HAP-1 (cell line): Measurements from ENCODE around the gene FKBP10.

ENCODE experiments used
- DNase-seq, 2 experiments: peaks; one replicate each; pipeline ENCODE4 v3.0.0-alpha.2; 2016 to 2020; ENCODE audit warnings: low spot score in 2 of 2
- H3K27me3 ChIP-seq: fragments of 250-450 bp; sonication (Bioruptor Pico); 2 replicates; pipeline ENCODE4 v1.5.1; 2020; ENCODE audit warnings: low read depth, mild to moderate bottlenecking, moderate library complexity
- H3K36me3 ChIP-seq: fragments of 250-450 bp; sonication (Bioruptor Pico); replicated peaks from 2 replicates; pipeline ENCODE4 v1.5.1; 2020; ENCODE audit warnings: mild to moderate bottlenecking
- H3K4me1 ChIP-seq: fragments of 250-450 bp; sonication (Bioruptor Pico); 2 replicates; pipeline ENCODE4 v1.5.1; 2020; ENCODE audit warnings: mild to moderate bottlenecking
- H3K4me3 ChIP-seq: fragments of 250-450 bp; sonication (Bioruptor Pico); 2 replicates; pipeline ENCODE4 v1.5.1; 2020; ENCODE audit warnings: mild to moderate bottlenecking, moderate library complexity
- H3K9me3 ChIP-seq: fragments of 250-450 bp; sonication (Bioruptor Pico); 2 replicates; pipeline ENCODE4 v1.5.1; 2020; ENCODE audit warnings: mild to moderate bottlenecking, moderate library complexity
- in situ Hi-C: fragments of 300-500 bp; cut with MboI; formaldehyde crosslinking; loops from 3 replicates; pipeline ENCODE4 v1.14.3; 2020; ENCODE audit warnings: low sequenced_read_pairs, inconsistent platforms, mixed read lengths

Gene FKBP10

DNA sequence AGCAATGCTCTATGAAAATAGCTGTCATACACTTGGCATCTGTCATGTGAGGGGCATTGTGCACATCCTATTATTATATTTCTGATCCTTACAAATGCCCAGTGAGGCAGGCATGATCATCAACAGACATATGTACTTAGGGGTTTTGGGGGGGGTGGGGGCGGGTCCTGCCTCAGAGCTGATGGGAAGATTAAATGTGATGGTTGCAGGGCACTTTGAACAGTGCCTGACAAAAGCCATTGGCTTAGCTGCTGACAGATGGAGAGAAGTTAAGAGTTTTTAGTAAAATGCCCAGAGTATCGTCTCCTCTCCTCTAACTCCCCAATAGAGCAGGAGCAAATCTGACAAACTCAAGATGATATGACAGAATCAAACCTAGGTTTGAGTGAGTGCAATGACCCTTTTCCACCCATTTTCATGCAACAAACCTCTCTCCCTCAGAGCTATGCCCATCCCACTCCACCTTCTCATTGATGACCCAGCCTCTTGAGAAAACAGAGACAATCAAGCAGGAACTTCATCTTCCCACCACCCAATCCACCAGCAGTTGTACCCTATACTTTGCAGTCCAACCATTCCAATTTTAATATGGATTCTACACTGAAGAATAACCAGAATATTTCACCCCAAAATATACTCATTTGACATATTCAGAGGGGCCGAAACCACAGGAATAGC is 47.6 kb downstream of the FKBP10 start:
- DNase-seq = no peak
- Histone ChIP-seq H3K4me3 (no peak overlapping the region), H3K36me3 (peaks cover 6% of the 10 kb centered on the region), H3K4me1 (peaks cover 13% of the 10 kb centered on the region), H3K27me3 (no peaks in the 10 kb centered on the region), H3K9me3 (no peaks in the 10 kb centered on the region)
- in situ Hi-C loops = no loop called here

DNA sequence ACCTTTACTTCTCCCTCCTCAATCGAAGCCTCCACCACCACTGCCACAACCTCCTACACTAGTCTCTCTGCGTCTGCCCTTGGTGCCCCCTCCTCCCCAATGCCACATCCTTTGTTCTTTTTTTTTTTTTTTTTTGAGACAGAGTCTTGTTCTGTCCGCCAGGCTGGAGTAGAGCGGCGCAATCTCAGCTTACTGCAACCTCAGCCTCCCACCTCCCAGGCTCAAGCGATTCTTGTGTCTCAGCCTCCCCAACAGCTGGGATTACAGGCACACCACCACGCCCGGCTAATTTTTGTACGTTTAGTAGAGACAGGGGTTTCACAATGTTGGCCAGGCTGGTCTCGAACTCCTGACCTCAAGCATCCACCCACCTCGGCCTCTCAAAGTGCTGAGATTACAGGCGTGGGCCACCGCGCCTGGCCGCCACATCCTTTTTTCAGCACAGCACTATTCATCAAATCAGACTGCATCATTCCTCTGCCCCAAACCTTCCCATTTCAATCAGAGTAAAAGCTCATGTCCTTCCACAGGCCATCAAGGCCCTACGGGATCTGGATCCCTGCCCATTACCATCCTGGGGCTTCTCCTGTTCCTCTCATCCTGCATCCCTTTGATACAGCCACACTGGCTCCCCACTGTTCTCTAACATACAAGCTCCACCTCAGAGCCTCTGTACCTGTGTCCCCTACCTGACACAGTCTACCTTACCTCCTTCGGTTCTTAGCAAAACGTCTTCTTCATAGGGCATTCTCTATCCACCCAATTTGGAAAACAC is 50.5 kb downstream of the FKBP10 start:
- Histone ChIP-seq H3K36me3 (peaks cover 24% of the 10 kb centered on the region), H3K27me3 (no peaks in the 10 kb centered on the region), H3K4me3 (peak overlapping the region; percentile 99), H3K4me1 (peaks cover 13% of the 10 kb centered on the region), H3K9me3 (no peaks in the 10 kb centered on the region)
- in situ Hi-C loops = no loop called here
- no peak for DNase-seq

DNA sequence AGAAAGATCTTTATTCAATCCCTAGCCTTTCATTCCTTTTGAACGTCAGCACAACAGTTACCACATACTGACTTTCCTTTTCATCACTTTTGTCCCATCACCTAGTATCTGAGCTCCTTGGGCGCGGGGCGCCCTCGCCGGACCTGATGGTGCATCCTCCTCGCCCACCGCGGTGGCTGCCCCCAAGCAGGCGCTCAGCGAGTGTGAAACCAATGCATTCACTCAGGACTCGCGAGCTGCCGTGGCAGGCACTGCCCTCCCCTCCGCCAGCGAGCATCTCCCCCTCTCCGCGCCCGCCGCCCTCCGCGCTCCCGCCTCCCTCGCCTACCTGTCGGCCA is 51.7 kb downstream of the FKBP10 start:
- Histone ChIP-seq H3K27me3 (no peaks in the 10 kb centered on the region), H3K9me3 (no peaks in the 10 kb centered on the region), H3K4me1 (peaks cover 13% of the 10 kb centered on the region), H3K36me3 (peaks cover 29% of the 10 kb centered on the region), H3K4me3 (peak overlapping the region; percentile 99)
- DNase-seq = peak in 1 of 2 experiments; percentile 13
- in situ Hi-C loops = no loop called here

DNA sequence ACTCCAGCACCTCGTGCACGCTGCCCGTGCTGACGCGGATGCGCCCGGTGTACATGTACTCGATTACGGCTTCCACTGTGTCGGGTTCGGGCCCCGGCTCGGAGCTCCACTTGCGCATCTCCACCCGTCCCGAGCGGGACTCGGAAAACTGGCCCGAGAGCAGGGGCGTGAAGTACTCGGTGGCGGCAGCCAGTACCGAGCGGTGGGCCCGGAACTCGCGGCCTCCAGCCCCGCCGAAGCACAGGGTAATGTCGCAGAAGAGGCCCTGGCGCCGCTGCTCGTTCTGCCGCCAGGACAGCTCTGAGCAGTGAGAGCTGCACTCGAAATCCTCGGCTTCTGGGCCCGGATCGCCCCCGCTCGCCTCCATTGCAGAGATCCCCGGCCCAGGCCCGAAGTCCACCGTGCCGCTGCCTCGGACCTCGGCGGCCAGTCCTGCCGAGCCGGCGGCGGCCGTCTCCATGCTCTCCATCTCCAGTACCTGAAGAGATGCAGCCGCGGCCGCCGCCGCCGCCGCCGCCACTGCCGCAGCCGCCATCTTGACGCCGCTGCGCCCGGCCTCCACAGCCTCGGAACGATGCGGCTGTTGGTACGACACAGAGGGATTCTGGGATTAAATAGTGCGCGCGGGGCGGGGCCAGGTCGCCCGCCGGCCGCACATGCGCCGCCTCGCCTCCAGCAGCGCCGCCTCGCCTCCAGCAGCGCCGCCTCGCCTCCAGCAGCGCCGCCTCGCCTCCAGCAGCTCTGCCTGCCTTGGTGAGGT is 52.2 kb downstream of the FKBP10 start, which contains the start of gene KLHL11:
Gene KLHL11, minus strand, starts transcription at position 588 of the 760 bp plus-strand sequence. Its CDS starts 53 bp downstream, at position 535.
- peaks cover 13% of the 10 kb centered on the region for H3K4me1 ChIP-seq
- no peaks in the 10 kb centered on the region for H3K9me3 ChIP-seq
- peak; percentile 89 to 93 for DNase-seq
- H3K36me3 ChIP-seq = peaks cover 34% of the 10 kb centered on the region
- H3K4me3 ChIP-seq = peak within 1 kb of the TSS; percentile 99
- in situ Hi-C loops = no loop called here
- H3K27me3 ChIP-seq = no peaks in the 10 kb centered on the region

DNA sequence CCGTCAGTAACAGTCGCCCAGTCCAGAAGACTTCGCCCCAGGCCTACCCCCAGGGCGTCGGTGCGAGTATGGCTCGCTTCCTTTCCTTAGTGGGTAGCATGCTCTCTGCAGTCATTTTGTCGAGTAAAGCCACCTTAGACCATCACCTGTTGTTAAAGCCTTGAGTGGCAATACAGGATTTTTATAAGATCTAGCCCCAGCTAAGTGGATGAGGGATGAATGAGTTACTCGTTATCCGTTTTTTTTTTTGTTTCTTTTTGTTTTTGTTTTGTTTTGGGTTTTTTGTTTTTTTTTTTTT is 52.7 kb downstream of the FKBP10 start:
- Histone ChIP-seq H3K36me3 (peaks cover 40% of the 10 kb centered on the region), H3K4me3 (peak overlapping the region; percentile 99), H3K9me3 (no peaks in the 10 kb centered on the region), H3K27me3 (no peaks in the 10 kb centered on the region), H3K4me1 (peaks cover 13% of the 10 kb centered on the region)
- in situ Hi-C loops = no loop called here
- no peak for DNase-seq

DNA sequence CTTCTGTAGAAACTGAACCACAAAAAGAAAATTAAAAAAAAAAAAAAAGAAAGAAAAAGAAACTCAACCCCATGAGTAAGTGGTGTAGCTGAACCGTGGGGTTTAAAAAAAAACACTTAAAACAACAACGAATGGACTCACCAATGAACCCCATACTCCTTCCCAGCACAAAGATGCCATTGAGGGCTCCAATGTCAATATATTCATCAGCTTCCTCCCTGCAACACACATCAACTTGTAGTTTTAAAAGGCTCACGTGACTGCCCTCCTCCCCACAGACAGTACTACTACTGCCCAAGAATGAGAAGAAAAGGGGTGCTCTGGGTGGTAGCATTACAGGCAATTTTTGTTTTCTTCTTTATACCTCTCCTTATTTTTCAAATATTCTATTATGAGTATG is 55.8 kb downstream of the FKBP10 start:
- no peak overlapping the region for H3K4me3 ChIP-seq
- in situ Hi-C loops = no loop called here
- peaks cover 65% of the 10 kb centered on the region for H3K36me3 ChIP-seq
- H3K4me1 ChIP-seq = peaks cover 5% of the 10 kb centered on the region
- no peaks in the 10 kb centered on the region for H3K27me3 ChIP-seq
- no peak for DNase-seq
- H3K9me3 ChIP-seq = no peaks in the 10 kb centered on the region

DNA sequence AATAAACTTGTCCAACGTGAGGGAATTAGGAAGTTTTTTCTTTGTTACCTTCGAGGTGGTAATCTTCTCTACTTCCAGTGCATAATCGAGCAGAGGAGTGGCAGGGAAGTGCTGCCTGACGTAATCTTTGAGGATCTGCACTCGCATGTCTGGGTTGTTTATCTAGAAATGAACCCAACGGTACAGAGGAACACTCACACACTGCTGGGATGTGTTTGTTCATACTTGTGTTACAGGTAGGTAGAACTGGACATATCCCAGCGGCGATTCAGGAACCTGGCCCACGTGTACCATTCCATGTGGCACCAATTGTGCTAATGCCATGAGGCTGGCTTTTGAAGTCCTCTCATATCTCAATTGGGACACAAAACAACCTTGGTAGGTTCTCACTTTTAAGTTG is 56.6 kb downstream of the FKBP10 start:
- H3K4me3 ChIP-seq = no peak overlapping the region
- in situ Hi-C loops = no loop called here
- peaks cover 71% of the 10 kb centered on the region for H3K36me3 ChIP-seq

DNA sequence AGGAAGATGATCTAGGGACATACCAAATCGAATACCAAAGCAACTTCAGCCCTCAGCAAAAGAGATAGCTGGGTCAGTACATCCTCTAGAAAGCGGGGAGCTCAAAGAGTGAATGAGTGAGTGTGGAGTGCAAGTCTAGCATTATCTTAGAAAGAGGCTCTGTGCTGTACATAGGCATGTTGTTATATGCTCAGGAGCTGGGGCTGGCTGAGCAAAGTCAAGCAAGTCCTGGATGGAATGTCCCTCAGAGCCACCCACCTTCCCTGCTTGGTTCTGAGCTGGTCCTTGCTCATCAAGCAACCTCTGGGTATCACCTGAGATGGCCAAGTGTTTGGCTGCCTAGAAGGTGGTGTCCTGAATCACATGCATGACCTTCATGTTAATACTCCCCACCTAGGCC is 57.3 kb downstream of the FKBP10 start:
- H3K36me3 ChIP-seq = peaks cover 72% of the 10 kb centered on the region
- in situ Hi-C loops = no loop called here

More for the DNA sequence above, 56.6 kb downstream of the FKBP10 start:
- no peaks in the 10 kb centered on the region for H3K4me1 ChIP-seq
- DNase-seq = no peak
- no peaks in the 10 kb centered on the region for H3K9me3 ChIP-seq
- no peaks in the 10 kb centered on the region for H3K27me3 ChIP-seq

DNA sequence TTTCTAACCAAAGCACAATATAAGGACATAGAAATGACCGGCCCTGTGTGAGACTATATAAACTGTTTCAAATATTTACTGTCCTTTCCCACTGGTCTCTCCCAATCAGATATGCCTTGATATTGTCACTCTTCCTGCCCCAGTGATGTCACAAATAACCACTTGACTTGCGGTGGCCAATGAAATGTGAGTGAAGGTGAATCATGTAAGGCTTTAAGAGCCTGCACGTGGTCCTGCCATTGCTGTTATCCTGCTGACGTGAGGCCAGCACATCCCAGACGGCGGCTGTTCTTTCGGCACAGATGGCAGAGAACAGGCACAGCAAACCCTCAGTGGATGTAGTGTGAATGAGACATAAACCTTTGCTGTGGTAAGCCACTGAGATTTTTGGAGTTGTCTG is 57.8 kb downstream of the FKBP10 start:
- in situ Hi-C loops = no loop called here
- no peaks in the 10 kb centered on the region for H3K4me1 ChIP-seq
- H3K36me3 ChIP-seq = peaks cover 72% of the 10 kb centered on the region
- no peaks in the 10 kb centered on the region for H3K9me3 ChIP-seq
- no peak overlapping the region for H3K4me3 ChIP-seq
- H3K27me3 ChIP-seq = no peaks in the 10 kb centered on the region
- no peak for DNase-seq

More for the DNA sequence above, 57.3 kb downstream of the FKBP10 start:
- DNase-seq = no peak
- no peaks in the 10 kb centered on the region for H3K4me1 ChIP-seq
- no peak overlapping the region for H3K4me3 ChIP-seq
- no peaks in the 10 kb centered on the region for H3K27me3 ChIP-seq
- no peaks in the 10 kb centered on the region for H3K9me3 ChIP-seq

DNA sequence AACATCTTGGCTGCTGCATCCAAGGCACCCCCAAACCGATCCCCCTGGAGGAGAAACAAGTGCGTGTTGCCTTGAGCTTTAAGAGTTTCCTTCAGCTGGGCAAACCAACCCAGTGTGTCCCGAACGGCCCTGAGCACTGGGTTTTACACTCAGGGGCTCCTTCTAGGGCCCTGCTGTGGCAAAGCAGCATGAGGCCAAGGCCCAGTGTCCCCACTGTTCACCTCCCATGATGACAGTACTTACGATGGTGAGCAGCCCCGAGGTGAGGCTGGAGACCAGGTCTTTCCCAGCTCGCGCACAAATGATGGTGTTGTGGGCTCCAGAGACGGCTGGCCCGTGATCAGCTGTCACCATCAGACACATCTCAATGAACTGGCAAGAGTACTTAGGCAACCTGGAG is 59.0 kb downstream of the FKBP10 start:
- H3K27me3 ChIP-seq = no peaks in the 10 kb centered on the region
- H3K4me1 ChIP-seq = no peaks in the 10 kb centered on the region
- in situ Hi-C loops = no loop called here

More for the DNA sequence above, 59.0 kb downstream of the FKBP10 start:
- no peak for DNase-seq
- Histone ChIP-seq H3K36me3 (peaks cover 72% of the 10 kb centered on the region), H3K9me3 (no peaks in the 10 kb centered on the region), H3K4me3 (no peak overlapping the region)
